H9 (cell line): ENCODE data around the gene SLC25A4. TPM values are rescaled to one million over a fixed set of nuclear protein-coding genes. Genes with fewer than 3 reads are reported as not detected.

Experiments used
- DNase-seq: peaks from one replicate; pipeline ENCODE4 v3.0.0-alpha.2; 2017
- H2AFZ ChIP-seq: one replicate; pipeline ENCODE4 v1.6.1; 2013; ENCODE audit warnings: mild to moderate bottlenecking, low read length, control low read depth, moderate library complexity
- H2AK5ac ChIP-seq: 2 replicates; pipeline ENCODE4 v1.6.1; 2013; ENCODE audit warnings: low read length, control low read depth, mixed read lengths; ENCODE audit not compliant: insufficient read length
- H2BK120ac ChIP-seq: one replicate; pipeline ENCODE4 v1.6.1; 2013; ENCODE audit warnings: low read depth, mild to moderate bottlenecking, low read length, control low read depth, inconsistent platforms; ENCODE audit not compliant: poor library complexity, severe bottlenecking
- H2BK12ac ChIP-seq: 2 replicates; pipeline ENCODE4 v1.6.1; 2013; ENCODE audit warnings: low read length, control low read depth, mixed read lengths, low read depth; ENCODE audit not compliant: insufficient read length
- H2BK15ac ChIP-seq: 2 replicates; pipeline ENCODE4 v1.6.1; 2013; ENCODE audit warnings: low read depth, low read length, control low read depth
- H2BK20ac ChIP-seq: one replicate; pipeline ENCODE4 v1.6.1; 2013; ENCODE audit warnings: low read depth, mild to moderate bottlenecking, low read length, control low read depth, inconsistent platforms; ENCODE audit not compliant: poor library complexity, severe bottlenecking
- H2BK5ac ChIP-seq: 2 replicates; pipeline ENCODE4 v1.6.1; 2013; ENCODE audit warnings: low read length, control low read depth, mixed read lengths; ENCODE audit not compliant: insufficient read length
- H3K14ac ChIP-seq: 2 replicates; pipeline ENCODE4 v1.6.1; 2013; ENCODE audit warnings: low read length, control low read depth; ENCODE audit not compliant: insufficient read depth
- H3K18ac ChIP-seq: 2 replicates; pipeline ENCODE4 v1.6.1; 2013; ENCODE audit warnings: low read depth, mild to moderate bottlenecking, mixed read lengths, low read length, control low read depth; ENCODE audit not compliant: insufficient read length
- H3K23ac ChIP-seq: 2 replicates; pipeline ENCODE4 v1.6.1; 2013; ENCODE audit warnings: low read length, control low read depth, mixed read lengths, low read depth; ENCODE audit not compliant: insufficient read length
- H3K23me2 ChIP-seq: 2 replicates; pipeline ENCODE4 v1.6.1; 2013; ENCODE audit warnings: low read depth, mild to moderate bottlenecking, mixed read lengths, low read length, control low read depth; ENCODE audit not compliant: insufficient read length, poor library complexity, severe bottlenecking
- H3K27ac ChIP-seq: 2 replicates; pipeline ENCODE4 v1.5.1; 2013; ENCODE audit warnings: low read length, control low read depth, mixed read lengths, low read depth; ENCODE audit not compliant: insufficient read length
- H3K27me3 ChIP-seq: 2 replicates; pipeline ENCODE4 v1.6.1; 2013; ENCODE audit warnings: low read length, control low read depth, inconsistent platforms; ENCODE audit not compliant: insufficient read depth
- H3K4ac ChIP-seq: 2 replicates; pipeline ENCODE4 v1.6.1; 2013; ENCODE audit warnings: low read depth, mild to moderate bottlenecking, control low read depth, inconsistent platforms, low read length, moderate library complexity
- H3K4me1 ChIP-seq: 2 replicates; pipeline ENCODE4 v1.6.1; 2013; ENCODE audit warnings: low read length, control low read depth, inconsistent platforms; ENCODE audit not compliant: insufficient read depth
- H3K4me2 ChIP-seq: 2 replicates; pipeline ENCODE4 v1.6.1; 2013; ENCODE audit warnings: low read length, control low read depth, mixed read lengths; ENCODE audit not compliant: insufficient read length, insufficient read depth
- H3K56ac ChIP-seq: 2 replicates; pipeline ENCODE4 v1.6.1; 2013; ENCODE audit warnings: low read depth, mild to moderate bottlenecking, mixed read lengths, low read length, control low read depth; ENCODE audit not compliant: insufficient read length
- H3K79me1 ChIP-seq: 2 replicates; pipeline ENCODE4 v1.6.1; 2013; ENCODE audit warnings: low read depth, mild to moderate bottlenecking, moderate library complexity, low read length, control low read depth, inconsistent platforms; ENCODE audit not compliant: insufficient read depth, poor library complexity, severe bottlenecking
- H3K79me2 ChIP-seq: 2 replicates; pipeline ENCODE4 v1.6.1; 2013; ENCODE audit warnings: low read length, control low read depth, inconsistent platforms; ENCODE audit not compliant: insufficient read depth
- H3K9ac ChIP-seq: 2 replicates; pipeline ENCODE4 v1.6.1; 2013; ENCODE audit warnings: low read length, control low read depth, mixed read lengths; ENCODE audit not compliant: insufficient read length; ENCODE audit errors: extremely low read depth
- H3K9me3 ChIP-seq: one replicate; pipeline ENCODE4 v1.6.1; 2013; ENCODE audit warnings: low read depth, low read length, inconsistent platforms; ENCODE audit not compliant: control insufficient read depth
- H3T11ph ChIP-seq: one replicate; pipeline ENCODE4 v1.6.1; 2013; ENCODE audit warnings: mild to moderate bottlenecking, low read length, control low read depth, inconsistent platforms
- H4K20me1 ChIP-seq: one replicate; pipeline ENCODE4 v1.6.1; 2013; ENCODE audit not compliant: control insufficient read depth, insufficient read length, insufficient read depth
- H4K5ac ChIP-seq: 2 replicates; pipeline ENCODE4 v1.6.1; 2013; ENCODE audit warnings: low read depth, mild to moderate bottlenecking, mixed read lengths, low read length, control low read depth; ENCODE audit not compliant: insufficient read length
- H4K8ac ChIP-seq: replicated peaks from 2 replicates; pipeline ENCODE4 v1.6.1; 2013; ENCODE audit warnings: low read length, control low read depth, mixed read lengths, low read depth; ENCODE audit not compliant: insufficient read length
- H4K91ac ChIP-seq: 2 replicates; pipeline ENCODE4 v1.6.1; 2013; ENCODE audit warnings: low read depth, mild to moderate bottlenecking, moderate library complexity, mixed read lengths, low read length, control low read depth; ENCODE audit not compliant: insufficient read length
- H3K27ac Mint-ChIP-seq, 3 experiments: 2 replicates in 2 of 3; 3 replicates in 1 of 3; pipeline ENCODE4 v1.8.0; 2020 to 2021; ENCODE audit warnings: mixed read lengths in 3 of 3, mild to moderate bottlenecking in 1 of 3, moderate library complexity in 1 of 3
- H3K27me3 Mint-ChIP-seq: 2 replicates; pipeline ENCODE4 v1.8.0; 2021; ENCODE audit warnings: low read depth, mild to moderate bottlenecking, moderate library complexity, mixed read lengths
- H3K36me3 Mint-ChIP-seq, 3 experiments: 2 replicates in 2 of 3; 3 replicates in 1 of 3; pipeline ENCODE4 v1.8.0; 2020 to 2021; ENCODE audit warnings: low read depth in 3 of 3, mixed read lengths in 3 of 3; ENCODE audit not compliant: insufficient read depth in 1 of 3
- H3K4me1 Mint-ChIP-seq, 2 experiments: 2 replicates each; pipeline ENCODE4 v1.8.0; 2020; ENCODE audit warnings: mixed read lengths in 2 of 2
- H3K4me3 Mint-ChIP-seq, 2 experiments: 2 replicates in 1 of 2; 3 replicates in 1 of 2; pipeline ENCODE4 v1.8.0; 2020 to 2021; ENCODE audit warnings: mild to moderate bottlenecking in 2 of 2, mixed read lengths in 2 of 2, moderate library complexity in 1 of 2
- H3K9me3 Mint-ChIP-seq, 2 experiments: 2 replicates in 1 of 2; 3 replicates in 1 of 2; pipeline ENCODE4 v1.8.0; 2020; ENCODE audit warnings: mild to moderate bottlenecking in 2 of 2, mixed read lengths in 2 of 2, moderate library complexity in 1 of 2
- CTCF ChIP-seq: fragments of 200-600 bp; sonication (generic); conservative IDR thresholded peaks from 3 replicates; pipeline ENCODE4 v1.8.0; 2021; ENCODE audit warnings: antibody characterized with exemption, mild to moderate bottlenecking
- WGBS: extraction: QIAGEN DNeasy Blood & Tissue Kit; methylation state at CpG from one replicate; pipeline ENCODE4 v1.1.7; 2013; ENCODE audit warnings: missing lambda C conversion rate, low lambda C conversion rate, mixed read lengths; ENCODE audit not compliant: insufficient read length; ENCODE audit errors: extremely low coverage; 5-methylcytosine and 5-hydroxymethylcytosine counted together
- total RNA-seq: library from RNA; stranded (reverse); gene quantifications from 2 replicates; pipeline ENCODE4 v1.2.1, GENCODE V29; 2021

Gene SLC25A4
- total RNA-seq, 1 experiment from 2014 or later = 54.4 TPM

GRCh38 chr4:185120631-185120946 is 22.5 kb upstream of the SLC25A4 start:
- Mint-ChIP-seq H3K36me3 (no peaks in the 10 kb centered on the region; a peak in 1 of 7 replicates), H3K4me1 (peaks cover 32 to 36% of the 10 kb centered on the region in 2 experiments), H3K4me3 (no peak overlapping the region), H3K9me3 (no peaks in the 10 kb centered on the region), H3K27ac (peak overlapping the region in 2 of 3 experiments; percentile 48 to 49; a peak in 4 of 7 replicates), H3K27me3 (no peaks in the 10 kb centered on the region; the same call in 1 of the 2 replicates)
- DNase-seq = no peak
- no peak overlapping the region for H3K18ac ChIP-seq
- no peaks in the 10 kb centered on the region for H4K20me1 ChIP-seq
- no peak overlapping the region for H3K56ac ChIP-seq
- no peak overlapping the region for H3T11ph ChIP-seq
- no peak overlapping the region for H2AK5ac ChIP-seq
- no peak overlapping the region for H2BK5ac ChIP-seq
- H2AFZ ChIP-seq = no peak overlapping the region
- H2BK20ac ChIP-seq = no peak overlapping the region
- H2BK120ac ChIP-seq = no peak overlapping the region
- no peak overlapping the region for H3K23ac ChIP-seq
- H3K9me3 ChIP-seq = no peaks in the 10 kb centered on the region
- H2BK12ac ChIP-seq = no peak overlapping the region
- H3K79me2 ChIP-seq = no peaks in the 10 kb centered on the region
- no peaks in the 10 kb centered on the region for H3K79me1 ChIP-seq
- no peak overlapping the region for H4K5ac ChIP-seq
- H4K8ac ChIP-seq = no peak overlapping the region
- H3K4me2 ChIP-seq = no peak overlapping the region
- H2BK15ac ChIP-seq = no peak overlapping the region
- H3K27ac ChIP-seq = no peak overlapping the region
- no peak for TF ChIP-seq CTCF
- no peak overlapping the region for H4K91ac ChIP-seq
- H3K23me2 ChIP-seq = no peaks in the 10 kb centered on the region
- WGBS = no CpG with 5 or more reads among the region's 6 CpGs
- no peak overlapping the region for H3K14ac ChIP-seq
- no peaks in the 10 kb centered on the region for H3K27me3 ChIP-seq
- no peak overlapping the region for H3K9ac ChIP-seq
- H3K4me1 ChIP-seq = peaks cover 7% of the 10 kb centered on the region; the same call in 1 of the 2 replicates
- no peak overlapping the region for H3K4ac ChIP-seq
